ENCODE results near the gene ZBTB7C.

ZBTB7C gene

GRCh38 chr18:48028696-48029095, 380.5 kb downstream of the ZBTB7C start:
- no peak for DNase-seq (ENCODE audit: low spot score)
- in situ Hi-C loops (cut with MboI; ENCODE audit: low sequenced_read_pairs, unreplicated experiment): loop anchor here (5.0 kb wide), 1 partner anchor 256 kb away; no protein-coding TSS in a partner anchor
- no peak for TF ChIP-seq CTCF (IDR thresholded peaks at IDR 0.05; ENCODE audit: borderline replicate concordance, control extremely low read depth, extremely low read depth, insufficient read depth, missing control alignments)

GRCh38 chr18:48028081-48028480, 381.1 kb downstream of the ZBTB7C start:
- no peak for DNase-seq (ENCODE audit: low spot score)
- in situ Hi-C loops (cut with MboI; ENCODE audit: low sequenced_read_pairs, unreplicated experiment): loop anchor here (5.0 kb wide), 1 partner anchor 256 kb away; no protein-coding TSS in a partner anchor
- TF ChIP-seq CTCF (IDR thresholded peaks at IDR 0.05; ENCODE audit: borderline replicate concordance, control extremely low read depth, extremely low read depth, insufficient read depth, missing control alignments): no peak

- DNase-seq (ENCODE audit: low spot score): no peak
- in situ Hi-C loops (cut with MboI; ENCODE audit: low sequenced_read_pairs, unreplicated experiment): loop anchor here (5.0 kb wide), 1 partner anchor 255 kb away; no protein-coding TSS in a partner anchor
- TF ChIP-seq CTCF (IDR thresholded peaks at IDR 0.05; ENCODE audit: borderline replicate concordance, control extremely low read depth, extremely low read depth, insufficient read depth, missing control alignments): no peak
These were observed 381.7 kb downstream of the ZBTB7C start for GRCh38 chr18:48027401-48027963.

- TF ChIP-seq CTCF (IDR thresholded peaks at IDR 0.05; ENCODE audit: borderline replicate concordance, control extremely low read depth, extremely low read depth, insufficient read depth, missing control alignments): no peak
- DNase-seq (ENCODE audit: low spot score): no peak
- in situ Hi-C loops (cut with MboI; ENCODE audit: low sequenced_read_pairs, unreplicated experiment): loop anchor here (5.0 kb wide), 1 partner anchor 254 kb away; no protein-coding TSS in a partner anchor
These were observed 383.0 kb downstream of the ZBTB7C start for GRCh38 chr18:48026216-48026615.

- DNase-seq (ENCODE audit: low spot score): no peak
- in situ Hi-C loops (cut with MboI; ENCODE audit: low sequenced_read_pairs, unreplicated experiment): loop anchor here (5.0 kb wide), 1 partner anchor 253 kb away; no protein-coding TSS in a partner anchor
- no peak for TF ChIP-seq CTCF (IDR thresholded peaks at IDR 0.05; ENCODE audit: borderline replicate concordance, control extremely low read depth, extremely low read depth, insufficient read depth, missing control alignments)
These were observed 384.1 kb downstream of the ZBTB7C start for GRCh38 chr18:48024881-48025660.

- DNase-seq (ENCODE audit: low spot score): no peak
- TF ChIP-seq CTCF (IDR thresholded peaks at IDR 0.05; ENCODE audit: borderline replicate concordance, control extremely low read depth, extremely low read depth, insufficient read depth, missing control alignments): no peak
- in situ Hi-C loops (cut with MboI; ENCODE audit: low sequenced_read_pairs, unreplicated experiment): no loop called here
These were observed 385.1 kb downstream of the ZBTB7C start for GRCh38 chr18:48024009-48024512.
